Measurements from ENCODE around the gene EIF4A3.

The EIF4A3 gene

DNA sequence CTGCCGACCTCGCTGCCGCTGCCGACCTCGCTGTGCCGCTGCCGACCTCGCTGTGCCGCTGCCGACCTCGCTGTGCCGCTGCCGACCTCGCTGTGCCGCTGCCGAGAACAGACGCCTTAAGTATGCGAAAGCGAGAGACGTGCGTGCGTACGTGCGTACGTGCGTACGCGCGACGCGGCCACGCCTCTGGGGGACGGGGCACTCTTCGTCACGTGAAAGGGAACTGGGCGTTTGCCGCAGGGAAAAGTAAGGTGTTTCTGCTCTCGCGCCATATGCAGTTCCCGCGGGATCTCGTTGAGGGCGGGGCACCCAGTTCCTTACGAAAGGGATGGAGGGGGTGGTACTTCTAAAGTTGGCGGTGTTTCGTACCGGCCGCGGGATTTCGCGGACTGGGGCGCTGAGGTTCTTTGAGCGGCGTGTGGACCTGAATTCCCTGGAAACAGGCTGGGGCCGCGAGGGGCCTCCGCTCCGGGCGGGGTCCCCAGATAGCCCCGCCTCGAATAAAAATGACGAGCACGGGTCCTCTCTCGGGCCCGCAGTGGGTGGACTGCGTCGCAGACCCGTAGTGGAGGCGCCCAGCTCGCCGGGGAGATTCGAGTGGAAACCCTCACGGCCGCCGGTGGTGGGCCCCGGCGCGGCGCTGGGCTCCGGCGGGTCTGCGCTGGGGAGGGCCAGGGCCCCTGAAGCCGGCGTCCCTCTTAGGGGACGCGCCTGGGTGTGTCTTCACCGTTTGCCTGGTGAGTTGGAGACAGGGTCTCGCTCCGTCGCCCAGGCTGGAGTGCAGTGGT lies at the start of gene EIF4A3:
TSS of gene EIF4A3 (minus strand) at position 94 of the 788 bp plus-strand sequence. CDS start 167 bp downstream, outside the sequence.
- peak; percentile 94 to 97 for DNase-seq (ENCODE audit: low read depth in 2 of 2)

DNA sequence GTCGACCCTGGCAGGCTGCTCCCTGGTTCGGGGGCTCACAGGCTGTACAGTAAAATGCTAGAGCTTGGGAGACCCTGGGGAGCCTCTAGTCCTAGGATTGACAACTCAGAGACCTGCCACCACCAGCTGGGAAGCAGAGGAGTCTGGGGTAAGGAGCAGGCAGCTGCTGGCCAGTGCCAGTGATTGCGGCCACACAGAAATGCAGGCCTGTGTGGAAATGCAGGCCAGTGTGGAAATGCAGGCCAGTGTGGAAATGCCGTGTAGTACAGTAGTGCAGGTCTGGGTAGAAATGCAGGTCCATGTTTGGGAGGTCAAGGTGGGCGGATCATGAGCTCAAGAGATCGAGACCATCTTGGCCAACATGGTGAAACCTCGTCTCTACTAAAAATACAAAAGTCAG lies 49.7 kb upstream of the EIF4A3 start:
- DNase-seq (ENCODE audit: low read depth in 2 of 2) = no peak

- peak in 1 of 2 donors; percentile 25 for DNase-seq (ENCODE audit: low read depth in 2 of 2)
Observed at GRCh38 chr17:80195671-80196529, 49.0 kb upstream of the EIF4A3 start.

GRCh38 chr17:80195141-80195540 lies 48.2 kb upstream of the EIF4A3 start:
- DNase-seq (ENCODE audit: low read depth in 2 of 2) = no peak

- DNase-seq (ENCODE audit: low read depth in 2 of 2) = no peak
Observed at GRCh38 chr17:80191865-80192661, 45.1 kb upstream of the EIF4A3 start.

DNA sequence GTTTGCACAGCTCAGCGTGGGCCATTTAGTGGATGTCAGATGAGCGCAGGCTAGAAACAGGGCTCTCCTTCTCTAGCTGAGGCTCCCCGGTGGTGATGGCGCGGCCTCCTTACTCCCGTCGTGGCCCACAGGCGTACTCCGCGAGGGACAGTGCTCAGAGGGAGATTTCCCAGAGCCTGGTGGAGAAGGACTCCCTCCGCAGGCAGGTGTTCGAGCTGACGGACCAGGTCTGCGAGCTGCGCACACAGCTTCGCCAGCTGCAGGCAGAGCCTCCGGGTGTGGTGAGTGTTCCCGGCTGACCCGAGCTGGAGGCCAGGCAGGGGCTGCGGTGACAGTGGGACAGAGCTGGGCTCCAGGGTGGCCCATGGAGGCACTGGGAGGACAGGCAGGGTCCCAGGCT lies 44.3 kb upstream of the EIF4A3 start:
- DNase-seq (ENCODE audit: low read depth in 2 of 2) = no peak

- DNase-seq (ENCODE audit: low read depth in 2 of 2) = no peak
Observed at GRCh38 chr17:80190716-80191115, 43.8 kb upstream of the EIF4A3 start.

DNA sequence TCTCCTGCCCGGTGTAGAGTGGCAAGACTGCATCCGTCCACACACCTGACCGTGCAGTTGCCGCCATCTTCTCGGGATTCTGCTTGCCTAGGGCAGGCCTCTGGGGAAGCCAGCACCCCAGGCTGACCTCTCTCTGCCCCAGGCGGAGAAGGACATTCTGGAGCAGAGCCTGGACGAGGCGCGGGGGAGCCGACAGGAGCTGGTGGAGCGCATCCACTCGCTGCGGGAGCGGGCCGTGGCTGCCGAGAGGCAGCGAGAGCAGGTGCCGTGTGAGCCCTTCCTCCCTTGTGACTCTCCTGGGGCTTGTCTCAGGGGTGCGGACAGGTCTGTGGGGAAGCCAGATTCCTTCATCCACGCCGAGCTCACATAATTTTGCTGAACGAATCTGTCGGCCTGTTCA lies 42.7 kb upstream of the EIF4A3 start:
- no peak for DNase-seq (ENCODE audit: low read depth in 2 of 2)

DNA sequence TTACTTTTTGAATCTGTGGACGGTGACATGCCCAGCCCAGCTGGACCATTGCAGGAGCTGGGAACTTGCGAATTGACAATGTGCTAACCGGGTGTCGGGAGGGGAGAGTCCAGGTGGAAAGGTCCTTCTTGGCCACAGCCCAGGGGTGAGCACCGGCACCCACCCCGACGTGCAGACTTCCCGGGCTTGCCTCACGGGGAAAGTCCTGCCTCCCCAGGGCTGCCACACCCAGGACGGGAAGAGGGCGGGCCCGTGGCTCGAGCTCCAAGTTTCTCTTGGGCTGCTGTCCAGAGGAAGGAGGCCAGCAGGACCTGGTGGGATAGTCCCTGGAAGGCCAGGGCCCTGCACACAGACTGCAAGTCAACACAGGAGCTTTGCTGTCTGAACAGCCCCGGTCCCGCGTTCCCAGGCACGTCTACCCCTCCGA lies 40.6 kb upstream of the EIF4A3 start:
- no peak for DNase-seq (ENCODE audit: low read depth in 2 of 2)

DNA sequence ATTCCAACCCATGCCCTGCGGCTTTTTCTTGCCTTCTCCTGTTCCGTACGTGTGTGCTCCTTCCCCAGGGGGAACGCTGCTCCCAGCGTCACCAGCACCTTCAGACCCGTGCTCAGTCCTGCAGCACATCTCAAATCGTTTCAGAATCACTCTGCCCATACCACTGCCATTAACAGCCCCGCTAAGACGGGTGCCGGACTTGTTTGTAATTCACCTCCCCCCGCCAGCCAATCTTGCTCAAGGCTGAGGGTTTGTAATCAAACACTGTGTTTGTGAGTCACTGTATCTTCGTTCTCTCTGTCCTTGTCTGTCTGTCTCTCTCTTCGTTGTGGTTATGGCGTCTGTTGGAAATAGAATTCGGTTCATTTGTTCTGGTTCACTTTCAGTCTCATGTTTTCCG lies 40.2 kb upstream of the EIF4A3 start:
- no peak for DNase-seq (ENCODE audit: low read depth in 2 of 2)

- no peak for DNase-seq (ENCODE audit: low read depth in 2 of 2)
Observed at GRCh38 chr17:80185968-80186367, 39.0 kb upstream of the EIF4A3 start.

DNA sequence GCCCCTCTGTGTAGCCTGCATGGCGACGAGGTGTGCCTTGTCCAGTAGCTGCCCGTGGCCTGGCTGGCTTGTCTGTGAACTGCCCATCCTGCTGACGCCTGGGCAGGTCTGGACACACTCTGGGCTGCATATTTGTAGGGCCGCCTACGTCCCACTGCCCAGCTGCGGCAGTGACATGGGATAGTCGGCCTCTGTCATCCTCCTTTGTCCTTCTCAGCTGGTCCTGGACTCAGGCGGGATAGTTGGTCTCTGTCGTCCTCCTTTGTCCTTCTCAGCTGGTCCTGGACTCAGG lies 37.4 kb upstream of the EIF4A3 start:
- no peak for DNase-seq (ENCODE audit: low read depth in 2 of 2)

DNA sequence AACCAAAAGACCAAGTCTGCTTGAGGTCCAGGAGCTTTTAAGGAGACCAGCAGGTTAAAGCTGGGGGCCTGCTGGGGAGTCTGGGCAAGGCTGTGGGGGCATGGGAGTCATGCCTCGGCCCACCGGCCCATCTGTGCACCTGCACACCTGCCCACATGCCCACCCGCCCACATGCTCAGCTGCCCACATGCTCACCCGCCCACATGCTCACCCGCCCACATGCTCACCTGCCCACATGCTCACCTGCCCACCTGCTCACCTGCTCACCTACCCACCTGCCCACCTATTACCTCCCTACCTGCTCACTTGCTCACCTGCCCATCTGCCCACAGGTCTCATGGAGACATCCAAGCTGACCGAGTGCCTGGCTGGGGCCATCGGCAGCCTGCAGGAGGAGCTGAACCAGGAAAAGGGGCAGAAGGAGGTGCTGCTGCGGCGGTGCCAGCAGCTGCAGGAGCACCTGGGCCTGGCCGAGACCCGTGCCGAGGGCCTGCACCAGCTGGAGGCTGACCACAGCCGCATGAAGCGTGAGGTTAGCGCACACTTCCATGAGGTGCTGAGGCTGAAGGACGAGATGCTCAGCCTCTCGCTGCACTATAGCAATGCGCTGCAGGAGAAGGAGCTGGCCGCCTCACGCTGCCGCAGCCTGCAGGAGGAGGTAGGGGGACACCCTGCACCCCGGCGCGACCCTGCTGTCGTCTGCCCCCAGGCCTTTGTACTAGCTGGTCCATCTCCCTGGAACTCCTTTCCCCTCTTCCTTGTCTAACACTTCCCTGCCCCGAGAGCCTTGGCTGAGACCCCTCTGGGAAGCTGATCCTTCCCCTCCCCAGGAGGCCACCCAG lies 36.9 kb upstream of the EIF4A3 start:
- no peak for DNase-seq (ENCODE audit: low read depth in 2 of 2)

- DNase-seq (ENCODE audit: low read depth in 2 of 2) = no peak
Observed at GRCh38 chr17:80182845-80183223, 35.9 kb upstream of the EIF4A3 start.

GRCh38 chr17:80182118-80182844 lies 35.4 kb upstream of the EIF4A3 start:
- no peak for DNase-seq (ENCODE audit: low read depth in 2 of 2)

DNA sequence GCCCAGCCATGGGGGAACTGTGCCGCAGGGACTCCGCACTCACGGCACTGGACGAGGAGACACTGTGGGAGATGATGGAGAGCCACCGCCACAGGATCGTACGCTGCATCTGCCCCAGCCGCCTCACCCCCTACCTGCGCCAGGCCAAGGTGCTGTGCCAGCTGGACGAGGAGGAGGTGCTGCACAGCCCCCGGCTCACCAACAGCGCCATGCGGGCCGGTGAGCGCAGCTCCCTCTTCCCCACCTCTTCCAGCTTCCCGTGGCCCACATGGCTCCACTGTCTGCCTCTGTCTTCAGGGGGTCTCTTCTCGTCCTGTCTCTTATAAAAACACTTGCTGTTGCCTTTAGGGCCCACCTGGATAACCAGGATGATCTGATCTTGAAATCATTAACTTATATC lies 34.5 kb upstream of the EIF4A3 start:
- DNase-seq (ENCODE audit: low read depth in 2 of 2) = no peak

GRCh38 chr17:80180192-80180591 lies 33.3 kb upstream of the EIF4A3 start:
- DNase-seq (ENCODE audit: low read depth in 2 of 2) = no peak

DNA sequence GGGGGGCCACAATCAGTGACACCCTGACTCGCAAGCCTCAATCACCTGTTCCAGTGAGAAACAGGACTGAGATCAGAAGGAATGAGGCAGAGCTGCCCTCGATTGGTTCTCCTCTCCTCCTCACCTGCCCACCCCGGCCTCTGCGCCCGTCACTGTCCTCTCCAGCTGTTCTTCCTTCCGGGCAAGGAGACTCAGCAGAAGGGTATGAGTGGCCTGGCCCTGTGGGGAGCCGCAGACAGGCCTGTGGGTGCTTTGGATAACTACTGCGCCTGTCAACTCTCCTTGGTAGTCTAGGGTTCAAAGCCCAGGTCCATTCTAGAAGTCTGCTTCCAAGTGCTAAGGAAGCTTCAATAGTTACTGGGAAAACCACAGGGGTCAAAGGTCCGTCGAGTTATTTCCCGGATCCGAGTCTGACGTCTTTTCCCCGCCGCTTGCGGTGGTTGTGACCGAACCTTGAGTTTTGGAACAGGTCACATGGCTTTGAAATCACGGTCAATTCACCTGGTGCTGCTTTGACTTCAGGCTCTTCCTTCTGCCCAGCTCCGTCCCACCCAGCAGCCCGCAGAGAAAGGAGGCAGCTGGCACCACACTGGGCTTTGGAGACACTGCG lies 31.2 kb upstream of the EIF4A3 start:
- no peak for DNase-seq (ENCODE audit: low read depth in 2 of 2)

- no peak for DNase-seq (ENCODE audit: low read depth in 2 of 2)
Observed at GRCh38 chr17:80176757-80177156, 29.8 kb upstream of the EIF4A3 start.

DNA sequence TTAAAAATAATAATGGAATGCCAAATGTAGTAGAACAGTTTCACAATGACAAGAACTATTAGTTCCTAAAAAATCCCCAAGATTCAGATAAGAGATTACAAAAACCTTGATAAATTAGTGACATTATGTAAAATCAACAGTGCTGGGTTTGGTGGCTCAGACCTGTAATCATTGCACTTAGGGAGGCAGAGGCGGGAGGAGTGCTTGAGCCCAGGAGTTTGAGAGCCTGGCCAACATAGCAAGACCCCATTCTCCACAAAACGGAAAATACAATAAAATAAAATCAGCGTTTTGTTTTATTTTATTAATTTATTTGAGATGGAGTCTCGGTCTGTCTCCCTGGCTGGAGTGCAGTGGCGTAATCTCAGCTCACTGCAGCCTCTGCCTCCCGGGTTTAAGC lies 27.0 kb upstream of the EIF4A3 start:
- DNase-seq (ENCODE audit: low read depth in 2 of 2) = no peak
